Measurements from ENCODE around the gene KIF1A.

Gene KIF1A

DNA sequence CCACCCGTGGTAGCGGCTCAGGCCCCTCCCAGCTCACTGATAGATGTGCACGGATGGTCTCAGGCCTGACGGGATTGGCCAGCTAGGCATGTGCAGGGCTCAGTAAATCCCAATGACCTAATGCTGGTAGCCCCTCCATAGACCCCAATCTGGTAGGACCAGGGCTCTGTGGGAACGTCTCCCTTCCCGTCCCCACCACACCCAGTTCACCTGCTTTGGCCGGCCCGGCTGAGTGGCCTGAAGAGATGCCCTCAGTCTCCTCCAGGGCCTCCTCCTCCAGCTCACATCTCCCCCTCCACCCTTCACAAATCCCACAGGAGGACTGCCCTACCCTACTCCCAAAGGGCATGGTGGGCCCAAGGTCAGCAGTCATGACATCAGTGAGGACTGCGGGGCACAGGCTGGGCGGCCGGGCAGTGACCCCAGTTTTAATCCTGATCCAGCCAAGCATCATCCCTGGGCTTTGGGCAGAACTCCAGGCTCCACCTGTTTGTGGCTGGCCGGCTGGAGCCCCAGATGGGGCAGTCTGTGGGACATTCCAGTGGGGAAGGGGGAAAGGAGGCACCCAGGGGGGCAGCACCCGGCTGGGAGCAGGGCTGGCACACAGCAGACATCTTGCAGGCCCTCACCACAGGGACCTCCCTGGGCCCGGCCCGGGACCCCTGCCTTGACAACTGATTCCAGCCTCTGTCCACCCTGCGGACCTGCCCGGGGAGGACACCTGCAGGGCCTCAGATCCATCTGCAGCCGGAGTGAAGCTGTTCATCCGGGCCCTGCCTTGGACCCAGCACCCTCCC, 2.3 kb downstream of the KIF1A start:
- DNase-seq, result no peak

DNA sequence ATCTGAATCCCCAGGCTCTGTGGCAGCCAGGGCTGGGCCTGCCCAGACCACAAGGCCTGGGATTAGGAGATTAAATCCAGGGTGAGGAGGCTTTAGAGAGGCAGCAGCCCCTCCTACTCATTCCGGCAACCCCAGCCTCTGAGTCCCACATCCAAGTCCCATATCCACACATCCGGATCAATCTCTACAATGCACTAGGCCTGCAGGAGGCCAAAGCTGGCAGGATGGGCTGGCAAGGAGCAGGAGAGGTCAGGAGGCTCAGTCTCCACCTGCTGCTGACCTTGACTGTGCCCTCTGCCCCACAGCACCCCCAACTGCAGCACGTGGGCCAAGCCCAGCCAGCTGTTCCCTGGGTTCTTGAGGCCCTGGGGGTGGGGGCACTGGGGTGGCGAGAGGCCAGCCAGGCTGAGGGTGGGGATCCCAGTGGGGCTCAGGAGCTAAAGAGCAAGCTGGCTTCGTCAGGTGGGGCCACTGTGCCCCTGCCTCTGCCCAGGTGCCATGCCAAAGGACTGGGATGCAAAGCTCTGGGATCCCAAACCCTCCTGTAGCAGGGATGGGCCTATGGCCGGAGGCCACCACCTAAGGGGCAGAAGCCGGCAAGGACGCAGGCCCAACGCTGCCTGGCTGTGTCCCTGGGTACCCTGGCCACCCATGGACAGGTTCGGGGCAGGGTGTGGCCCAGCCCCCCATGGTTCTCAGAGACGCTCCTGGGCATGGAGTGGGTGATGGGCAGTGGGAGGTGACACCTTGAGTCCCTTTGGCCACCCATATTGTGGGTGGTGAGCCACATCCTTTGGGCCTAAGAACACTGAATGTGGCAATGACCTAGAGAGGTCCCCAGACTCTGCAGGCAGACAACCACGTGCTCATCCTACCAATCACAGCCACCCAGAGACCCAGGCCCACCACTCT, 3.2 kb downstream of the KIF1A start:
- DNase-seq, result no peak

DNA sequence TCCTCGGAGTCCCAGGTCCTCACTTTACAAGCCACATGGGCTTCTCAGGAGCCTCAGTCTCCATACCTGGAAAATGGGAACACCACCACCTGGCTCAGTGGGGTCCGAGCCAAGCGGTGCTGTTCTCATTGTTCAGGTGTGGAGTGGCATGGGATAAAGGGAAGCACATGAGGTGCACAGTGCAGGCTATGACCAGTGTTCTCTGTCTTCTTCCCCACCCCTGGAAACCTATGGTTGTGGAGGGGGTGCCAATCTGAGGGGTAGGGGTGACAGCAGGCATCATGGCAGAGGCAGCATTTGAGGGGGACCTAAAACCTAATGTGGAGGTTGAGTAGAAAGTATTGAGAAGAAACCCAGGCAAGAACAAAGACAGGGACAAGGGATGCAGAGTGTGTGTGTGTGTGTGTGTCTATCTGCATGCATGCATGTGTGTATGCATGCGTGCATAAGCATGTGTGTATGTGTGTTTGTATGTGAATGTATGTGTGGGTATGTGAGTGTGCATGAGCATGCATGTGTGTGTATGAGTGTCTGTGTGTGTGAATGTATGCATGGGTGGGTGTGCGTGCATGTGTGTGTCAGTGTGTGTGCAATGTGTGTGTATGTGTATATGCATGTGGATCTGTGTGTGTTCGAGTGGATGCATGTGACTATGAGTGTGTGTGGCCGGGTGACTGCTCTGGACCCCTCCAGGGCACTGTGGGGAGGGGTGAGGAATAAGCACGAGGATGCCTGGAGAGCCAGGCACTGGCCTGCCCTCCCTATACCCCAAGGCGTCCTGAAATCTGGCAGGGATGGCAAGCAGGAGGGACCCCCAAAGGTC, 4.0 kb downstream of the KIF1A start:
- DNase-seq, result no peak

GRCh38 chr2:240814946-240815760, 4.9 kb downstream of the KIF1A start:
- DNase-seq, result no peak

GRCh38 chr2:240814280-240814679, 5.7 kb downstream of the KIF1A start:
- no peak for DNase-seq

- no peak for DNase-seq
Observed at GRCh38 chr2:240813231-240813921, 6.6 kb downstream of the KIF1A start.

DNA sequence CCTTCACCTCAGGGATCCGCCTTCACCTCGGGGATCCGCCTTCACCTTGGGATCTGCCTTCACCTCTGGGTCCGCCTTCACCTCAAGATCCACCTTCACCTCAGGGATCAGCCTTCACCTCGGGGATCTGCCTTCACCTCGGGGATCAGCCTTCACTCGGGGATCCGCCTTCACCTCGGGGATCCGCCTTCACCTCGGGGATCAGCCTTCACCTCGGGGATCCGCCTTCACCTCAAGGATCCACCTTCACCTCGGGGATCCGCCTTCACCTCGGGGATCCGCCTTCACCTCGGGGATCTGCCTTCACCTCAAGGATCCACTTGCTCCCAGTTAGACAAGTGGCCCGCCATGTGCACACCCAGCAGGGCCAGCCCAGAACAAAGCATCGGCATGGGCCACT, 7.3 kb downstream of the KIF1A start:
- DNase-seq, result no peak

- DNase-seq, result no peak
Observed at GRCh38 chr2:240812301-240812680, 7.7 kb downstream of the KIF1A start.

- no peak for DNase-seq
Observed at GRCh38 chr2:240811346-240812300, 8.4 kb downstream of the KIF1A start.

DNA sequence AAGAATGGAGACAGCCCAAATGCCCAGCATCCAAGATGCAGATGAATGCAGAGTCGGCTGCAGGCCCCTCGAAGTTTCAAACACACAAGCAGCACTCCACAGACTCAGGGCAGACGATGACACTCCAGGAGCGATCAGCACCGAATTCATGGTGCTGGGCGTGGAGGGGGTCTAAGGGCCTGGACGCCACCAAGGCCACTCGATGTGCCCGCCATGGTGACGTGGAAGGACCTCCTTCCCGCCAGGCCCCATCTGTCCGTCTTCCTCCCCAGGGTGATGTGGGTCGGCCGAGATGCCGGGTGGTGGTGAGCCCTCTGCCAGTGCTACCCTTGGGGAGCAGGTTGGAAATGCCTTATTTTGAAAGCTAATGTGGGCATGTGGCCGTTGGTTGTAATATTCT, 9.4 kb downstream of the KIF1A start:
- DNase-seq, result no peak

GRCh38 chr2:240810199-240810598, 9.8 kb downstream of the KIF1A start:
- DNase-seq, result no peak

- no peak for DNase-seq
Observed at GRCh38 chr2:240809276-240809675, 10.7 kb downstream of the KIF1A start.

GRCh38 chr2:240806459-240806858, 13.6 kb downstream of the KIF1A start:
- no peak for DNase-seq

GRCh38 chr2:240806006-240806405, 14.0 kb downstream of the KIF1A start:
- no peak for DNase-seq

- DNase-seq, result no peak
Observed at GRCh38 chr2:240803191-240803590, 16.8 kb downstream of the KIF1A start.

DNA sequence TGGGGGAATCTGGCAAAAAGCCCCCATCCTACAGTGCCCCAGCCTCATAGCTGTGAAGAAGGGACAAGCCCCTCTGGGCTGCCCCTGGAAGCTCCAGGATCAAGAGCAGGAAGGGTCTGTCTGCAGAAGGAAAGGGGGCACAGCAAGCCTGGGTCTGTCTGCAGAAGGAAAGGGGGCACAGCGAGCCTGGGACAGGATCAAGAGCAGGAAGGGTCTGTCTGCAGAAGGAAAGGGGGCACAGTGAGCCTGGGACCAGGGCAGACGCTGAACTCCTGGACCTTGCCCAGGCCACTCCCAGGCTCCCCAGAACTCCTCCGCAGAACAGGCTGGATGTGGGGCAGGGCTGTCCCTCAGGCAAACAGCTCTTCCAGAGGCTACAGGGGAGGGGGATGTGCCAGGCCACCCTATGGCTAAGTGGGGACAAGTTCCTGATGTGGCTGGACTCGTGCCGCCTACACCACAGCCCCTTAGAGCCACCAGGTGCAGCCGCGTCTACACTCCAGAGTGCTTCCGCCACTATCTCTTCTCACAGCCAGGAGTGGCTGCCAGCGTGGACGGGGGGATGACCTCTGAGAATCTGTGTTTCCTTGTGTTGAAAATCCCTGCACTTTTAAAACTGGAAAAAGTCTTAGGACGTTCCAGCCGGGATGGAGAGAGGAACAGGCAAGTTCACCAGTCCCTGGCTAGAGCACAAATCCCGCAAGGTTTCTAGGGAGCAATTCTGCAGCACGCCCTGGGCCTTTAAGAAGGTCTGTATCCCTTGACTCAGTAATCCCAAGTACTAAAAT, 20.8 kb downstream of the KIF1A start:
- DNase-seq, result no peak

DNA sequence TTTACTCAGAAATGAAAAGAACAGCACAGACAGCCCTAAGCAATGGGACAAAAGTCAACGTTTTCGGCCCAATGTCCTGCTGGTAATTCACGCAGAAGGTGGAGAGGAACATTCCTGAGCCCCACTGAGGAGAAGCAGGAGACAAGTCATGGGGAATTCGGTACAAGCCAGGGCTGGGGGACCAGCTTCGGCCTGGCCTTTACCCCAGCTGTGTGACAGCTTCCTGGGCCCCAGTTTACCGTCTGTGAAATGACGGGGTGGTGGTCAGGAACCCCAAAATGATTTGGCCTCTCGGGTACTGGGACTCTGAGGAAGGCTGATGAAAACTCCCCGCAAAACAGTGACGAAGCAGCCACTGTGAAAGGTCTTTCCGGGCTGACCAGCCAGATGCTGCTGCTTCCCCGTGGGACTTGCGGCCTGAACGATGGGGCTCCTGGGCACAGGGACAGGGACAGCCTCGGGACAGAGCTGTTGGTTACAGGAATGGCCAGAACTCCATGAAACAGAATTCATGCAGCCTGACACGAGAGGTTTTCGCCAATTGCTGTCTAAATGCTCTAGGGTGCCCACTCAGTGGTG, 21.6 kb downstream of the KIF1A start:
- no peak for DNase-seq

- no peak for DNase-seq
Observed at GRCh38 chr2:240797914-240798313, 22.1 kb downstream of the KIF1A start.

GRCh38 chr2:240797500-240797895, 22.5 kb downstream of the KIF1A start:
- no peak for DNase-seq

Data from activated CD4-positive, alpha-beta T cell treated with anti-CD3 and anti-CD28 coated beads, Interleukin-2, amount 50 U/mL, for 4 hours (primary cell).